GM20431 (cell line): ENCODE data around the gene STRAP.

Experiments used
- in situ Hi-C: fragments of 300-500 bp; cut with MseI, MboI; formaldehyde crosslinking; loops from one replicate; pipeline ENCODE4 v1.15.0; 2020; ENCODE audit warnings: low sequenced_read_pairs; ENCODE audit not compliant: unreplicated experiment

The STRAP gene

GRCh38 chr12:15882118-15882971 is at the start of gene STRAP:
STRAP (plus strand) TSS chr12:15882387; CDS start chr12:15882708, 321 bp downstream.
- in situ Hi-C loops: no loop called here

GRCh38 chr12:15834575-15834974 is 47.6 kb upstream of the STRAP start:
- in situ Hi-C loops: no loop called here

- in situ Hi-C loops: no loop called here
Observed at GRCh38 chr12:15837141-15837790, 44.9 kb upstream of the STRAP start.

- in situ Hi-C loops: no loop called here
Observed at GRCh38 chr12:15839041-15839440, 43.1 kb upstream of the STRAP start.

- in situ Hi-C loops: no loop called here
Observed at GRCh38 chr12:15839682-15840081, 42.5 kb upstream of the STRAP start.

- in situ Hi-C loops: no loop called here
Observed at GRCh38 chr12:15842108-15842507, 40.1 kb upstream of the STRAP start.

GRCh38 chr12:15846887-15847286 is 35.3 kb upstream of the STRAP start:
- in situ Hi-C loops: no loop called here

- in situ Hi-C loops: no loop called here
Observed at GRCh38 chr12:15848606-15849005, 33.6 kb upstream of the STRAP start.

GRCh38 chr12:15851045-15851620 is 31.1 kb upstream of the STRAP start:
- in situ Hi-C loops: loop anchor here (5.0 kb wide), 1 partner anchor 264 kb away; no protein-coding TSS in a partner anchor

- in situ Hi-C loops: loop anchor here (5.0 kb wide), 1 partner anchor 265 kb away; no protein-coding TSS in a partner anchor
Observed at GRCh38 chr12:15851919-15852318, 30.3 kb upstream of the STRAP start.

- in situ Hi-C loops: loop anchor here (5.0 kb wide), 1 partner anchor 265 kb away; no protein-coding TSS in a partner anchor
Observed at GRCh38 chr12:15852383-15852782, 29.8 kb upstream of the STRAP start.

GRCh38 chr12:15853877-15854276 is 28.3 kb upstream of the STRAP start:
- in situ Hi-C loops: loop anchor here (5.0 kb wide), 1 partner anchor 267 kb away; no protein-coding TSS in a partner anchor

- in situ Hi-C loops: loop anchor here (5.0 kb wide), 1 partner anchor 268 kb away; no protein-coding TSS in a partner anchor
Observed at GRCh38 chr12:15854916-15855315, 27.3 kb upstream of the STRAP start.

GRCh38 chr12:15855646-15856045 is 26.5 kb upstream of the STRAP start:
- in situ Hi-C loops: no loop called here

- in situ Hi-C loops: no loop called here
Observed at GRCh38 chr12:15856097-15856982, 25.8 kb upstream of the STRAP start.

- in situ Hi-C loops: no loop called here
Observed at GRCh38 chr12:15858353-15858752, 23.8 kb upstream of the STRAP start.

- in situ Hi-C loops: no loop called here
Observed at GRCh38 chr12:15859116-15859515, 23.1 kb upstream of the STRAP start.

GRCh38 chr12:15861404-15861803 is 20.8 kb upstream of the STRAP start:
- in situ Hi-C loops: no loop called here

- in situ Hi-C loops: no loop called here
Observed at GRCh38 chr12:15862840-15863239, 19.3 kb upstream of the STRAP start.

GRCh38 chr12:15863372-15863771 is 18.8 kb upstream of the STRAP start:
- in situ Hi-C loops: no loop called here
